Ovary (tissue), 9 donors: Measurements from ENCODE around the gene RASGEF1C. TPM values are rescaled to one million over a fixed set of nuclear protein-coding genes. Genes with fewer than 3 reads are reported as not detected.

Experiments used
- DNase-seq, 5 donors: peaks; one replicate each; pipeline ENCODE4 v3.0.0-alpha.2; 2019 to 2020
- H3K27ac ChIP-seq, 2 donors: fragments of 200-600 bp; one replicate each; pipeline versions ENCODE4 v1.5.1 to v1.8.0; 2019 to 2022
- H3K27me3 ChIP-seq: fragments of 200-600 bp; one replicate; pipeline ENCODE4 v1.8.0; 2022
- H3K36me3 ChIP-seq: fragments of 200-600 bp; sonication (generic); one replicate; pipeline ENCODE4 v1.5.1; 2019
- H3K4me1 ChIP-seq: one replicate; pipeline ENCODE4 v1.8.1; 2013; ENCODE audit warnings: mild to moderate bottlenecking, moderate library complexity; ENCODE audit not compliant: insufficient read depth
- H3K4me3 ChIP-seq: fragments of 200-600 bp; sonication (generic); one replicate; pipeline ENCODE4 v1.5.1; 2017
- H3K9me3 ChIP-seq, 2 donors: fragments of 200-600 bp in 1 of 2; sonication (generic) in 1 of 2; one replicate each; pipeline versions ENCODE4 v1.5.1 to v1.8.1; 2013 to 2019; ENCODE audit warnings: mild to moderate bottlenecking in 1 of 2, moderate library complexity in 1 of 2
- EP300 ChIP-seq: sonication (generic); formaldehyde crosslinking; IDR thresholded peaks from one replicate; pipeline ENCODE4 v1.6.1; 2017; ENCODE audit warnings: antibody characterized with exemption
- POLR2A ChIP-seq: fragments of 450-650 bp; IDR thresholded peaks from one replicate; pipeline ENCODE4 v1.6.1; 2017; ENCODE audit warnings: antibody characterized with exemption, mild to moderate bottlenecking, moderate library complexity
- WGBS, 3 donors: extraction: QIAGEN DNeasy Blood & Tissue Kit in 1 of 3; methylation state at CpG; one replicate each; pipeline versions ENCODE4 v1.1.5 to v1.1.7; 2013 to 2017; 5-methylcytosine and 5-hydroxymethylcytosine counted together
- intact Hi-C, 4 donors: fragments of 100-400 bp; cut with DNase I; formaldehyde crosslinking; loops; one replicate each; pipeline versions ENCODE4 v1.11.0 to v1.15.1; 2022 to 2023
- polyA plus RNA-seq, 2 donors: library from polyadenylated mRNA; stranded (reverse); fragments of 200-250 nt in 1 of 2; fragments of 350-450 nt in 1 of 2; fragmentation: Illumina TruSeq in 1 of 2; extraction: RNeasy Lipid Tissue Mini Kit (QIAGEN cat#74804) in 1 of 2; gene quantifications; one replicate each; pipeline ENCODE4 v1.2.3, GENCODE V29; 2013 to 2014
- total RNA-seq, 7 donors: library from RNA; depleted of rRNA in 2 of 7; stranded (reverse); fragments of >200 nt in 2 of 7; fragmentation: NEBNext Ultra II Directional in 3 of 7; extraction: Animal tissue kit (Norgen Biotek cat#: 25700) in 3 of 7; gene quantifications; one replicate each; pipeline versions ENCODE4 v1.1.0 to v1.2.4, GENCODE V29; 2016 to 2023
- TF ChIP-seq, protein P1 (sequence below), 3 donors: fragments of 450-650 bp in 2 of 3; fragments of 200-600 bp in 1 of 3; IDR thresholded peaks; one replicate each; pipeline versions ENCODE4 v1.5.1 to v1.8.0; 2016 to 2022; ENCODE audit warnings: antibody characterized with exemption in 3 of 3, mild to moderate bottlenecking in 1 of 3
- donor health status: DM: no; HTN: no; CAD: no; lungs with moderate emphysema.
- donor health status: DM: no; HTN: no; CAD: no.
- donor health status: Bipolar disorder and iron deficiency.
- donor health status: DM: yes; HTN: yes; CAD: no.
- donor health status: DM: no; HTN: no; CAD: no.
- donor health status: DM: yes; HTN: yes; CAD: no.

RASGEF1C gene
- total and polyA plus RNA-seq, 9 donors = 0.13 to 0.97 (median 0.38) TPM; not detected in 2

- Histone ChIP-seq H3K9me3 (no peaks in the 10 kb centered on the region), H3K27ac (no peak overlapping the region), H3K27me3 (no peaks in the 10 kb centered on the region), H3K4me1 (no peaks in the 10 kb centered on the region), H3K4me3 (no peak overlapping the region), H3K36me3 (no peaks in the 10 kb centered on the region)
- DNase-seq = no peak
- TF ChIP-seq EP300 = no peak
- TF ChIP-seq POLR2A = no peak
- TF ChIP-seq, protein P1, sequence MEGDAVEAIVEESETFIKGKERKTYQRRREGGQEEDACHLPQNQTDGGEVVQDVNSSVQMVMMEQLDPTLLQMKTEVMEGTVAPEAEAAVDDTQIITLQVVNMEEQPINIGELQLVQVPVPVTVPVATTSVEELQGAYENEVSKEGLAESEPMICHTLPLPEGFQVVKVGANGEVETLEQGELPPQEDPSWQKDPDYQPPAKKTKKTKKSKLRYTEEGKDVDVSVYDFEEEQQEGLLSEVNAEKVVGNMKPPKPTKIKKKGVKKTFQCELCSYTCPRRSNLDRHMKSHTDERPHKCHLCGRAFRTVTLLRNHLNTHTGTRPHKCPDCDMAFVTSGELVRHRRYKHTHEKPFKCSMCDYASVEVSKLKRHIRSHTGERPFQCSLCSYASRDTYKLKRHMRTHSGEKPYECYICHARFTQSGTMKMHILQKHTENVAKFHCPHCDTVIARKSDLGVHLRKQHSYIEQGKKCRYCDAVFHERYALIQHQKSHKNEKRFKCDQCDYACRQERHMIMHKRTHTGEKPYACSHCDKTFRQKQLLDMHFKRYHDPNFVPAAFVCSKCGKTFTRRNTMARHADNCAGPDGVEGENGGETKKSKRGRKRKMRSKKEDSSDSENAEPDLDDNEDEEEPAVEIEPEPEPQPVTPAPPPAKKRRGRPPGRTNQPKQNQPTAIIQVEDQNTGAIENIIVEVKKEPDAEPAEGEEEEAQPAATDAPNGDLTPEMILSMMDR (IDR thresholded peaks at IDR 0.05) = no peak
- WGBS, 3 donors = 85 to 86% (median 85%) methylated on average over 5 of the region's 5 CpGs
- intact Hi-C loops = no loop called here
These were observed 26.1 kb upstream of the RASGEF1C start for GRCh38 chr5:180235077-180235476.

GRCh38 chr5:180234271-180234670 lies 25.3 kb upstream of the RASGEF1C start:
- Histone ChIP-seq H3K4me1 (no peaks in the 10 kb centered on the region), H3K9me3 (no peaks in the 10 kb centered on the region), H3K27ac (no peak overlapping the region), H3K36me3 (no peaks in the 10 kb centered on the region), H3K27me3 (no peaks in the 10 kb centered on the region), H3K4me3 (no peak overlapping the region)
- DNase-seq = no peak
- intact Hi-C loops = no loop called here
- WGBS, 3 donors = 92 to 98% (median 93%) methylated on average over 15 of the region's 15 CpGs
- TF ChIP-seq, protein P1 (IDR thresholded peaks at IDR 0.05) = no peak
- TF ChIP-seq POLR2A (no peak), EP300 (no peak)

- no peak for DNase-seq
- Histone ChIP-seq H3K9me3 (no peaks in the 10 kb centered on the region), H3K27me3 (no peaks in the 10 kb centered on the region), H3K4me3 (no peak overlapping the region), H3K36me3 (no peaks in the 10 kb centered on the region), H3K27ac (no peak overlapping the region), H3K4me1 (no peaks in the 10 kb centered on the region)
- intact Hi-C loops = no loop called here
- TF ChIP-seq, protein P1 (IDR thresholded peaks at IDR 0.05) = no peak
- no peak for TF ChIP-seq EP300
- 69 to 73% (median 73%) methylated on average over 11 of the region's 11 CpGs for WGBS, 3 donors
These were observed 24.7 kb upstream of the RASGEF1C start for GRCh38 chr5:180233729-180234128.

GRCh38 chr5:180230017-180230416 lies 21.0 kb upstream of the RASGEF1C start:
- WGBS, 3 donors = 53 to 76% (median 70%) methylated on average over 7 of the region's 7 CpGs
- TF ChIP-seq, protein P1 (IDR thresholded peaks at IDR 0.05) = no peak
- TF ChIP-seq EP300 (no peak), POLR2A (no peak)
- Histone ChIP-seq H3K27me3 (no peaks in the 10 kb centered on the region), H3K36me3 (no peaks in the 10 kb centered on the region), H3K27ac (no peak overlapping the region), H3K9me3 (no peaks in the 10 kb centered on the region), H3K4me1 (no peaks in the 10 kb centered on the region), H3K4me3 (no peak overlapping the region)
- intact Hi-C loops = no loop called here
- no peak for DNase-seq

DNA sequence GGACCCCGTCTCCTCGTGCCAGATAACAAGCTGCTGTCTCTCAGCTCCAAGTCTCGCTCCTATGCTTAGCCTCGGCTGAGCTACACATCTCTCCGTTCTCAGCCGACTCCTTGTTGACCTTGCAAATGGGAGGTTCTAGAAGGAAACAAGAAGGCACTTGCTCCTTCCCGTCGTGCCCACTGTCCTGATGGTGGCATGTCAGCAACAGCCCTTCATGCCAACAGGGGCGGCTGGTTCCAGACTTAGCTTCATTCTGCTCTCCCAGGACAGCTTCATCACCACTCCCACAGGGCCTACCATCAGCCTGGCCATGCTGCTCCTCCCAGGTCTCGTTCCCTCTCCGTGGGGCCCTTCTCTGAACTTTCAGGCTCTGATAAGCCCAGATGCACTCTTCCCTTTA lies 13.0 kb upstream of the RASGEF1C start:
- WGBS, 3 donors = 92 to 93% (median 93%) methylated on average over 11 of the region's 11 CpGs
- H3K36me3 ChIP-seq = no peaks in the 10 kb centered on the region
- no peaks in the 10 kb centered on the region for H3K27me3 ChIP-seq
- H3K27ac ChIP-seq = no peak overlapping the region
- intact Hi-C loops = no loop called here
- no peaks in the 10 kb centered on the region for H3K4me1 ChIP-seq
- TF ChIP-seq POLR2A (no peak), EP300 (no peak)
- TF ChIP-seq, protein P1 (IDR thresholded peaks at IDR 0.05) = no peak
- DNase-seq = no peak
- no peak overlapping the region for H3K4me3 ChIP-seq
- no peaks in the 10 kb centered on the region for H3K9me3 ChIP-seq
